Activated naive CD4-positive, alpha-beta T cell treated with anti-CD3 and anti-CD28 coated beads, Interleukin-2, amount 50 U/mL, for 72 hours (primary cell): ENCODE measurements around the gene SFXN5. TPM values are rescaled to one million over a fixed set of nuclear protein-coding genes. Genes with fewer than 3 reads are reported as not detected.

Source experiments
- ATAC-seq, 2 donors: fragments of 150-1000 bp; cut with Tn5 transposase; 2 replicates each; pipeline ENCODE4 v1.10.0; 2021; ENCODE audit warnings: mild to moderate bottlenecking in 2 of 2, moderate library complexity in 2 of 2
- DNase-seq, 2 donors: peaks; one replicate each; pipeline ENCODE4 v3.0.0; 2021 to 2022; ENCODE audit warnings: low spot score in 2 of 2
- H3K27ac Mint-ChIP-seq, 2 donors: one replicate each; pipeline ENCODE4 v1.8.0; 2022; ENCODE audit warnings: mild to moderate bottlenecking in 2 of 2, mixed read lengths in 2 of 2
- H3K36me3 Mint-ChIP-seq, 2 donors: one replicate each; pipeline ENCODE4 v1.8.0; 2022; ENCODE audit warnings: mixed read lengths in 2 of 2
- H3K9me3 Mint-ChIP-seq, 2 donors: one replicate each; pipeline ENCODE4 v1.8.0; 2022; ENCODE audit warnings: mixed read lengths in 2 of 2
- total RNA-seq, 2 donors: library from RNA; stranded (reverse); gene quantifications; one replicate each; pipeline ENCODE4 v1.2.3, GENCODE V29; 2022

The SFXN5 gene
- total RNA-seq, 2 donors from 2014 or later: 5.2 to 16.0 TPM

- DNase-seq (peak in 1 of 2 donors; percentile 68), ATAC-seq (peak; percentile 77 to 86)
- Mint-ChIP-seq H3K9me3 (no peaks in the 10 kb centered on the region), H3K27ac (no peak overlapping the region), H3K36me3 (no peaks in the 10 kb centered on the region)
These were observed 178.9 kb downstream of the SFXN5 start for GRCh38 chr2:72892506-72893173.

Other genes with a start within 250 kb of the SFXN5 start
- 10 to 100 TPM in 1 of 2 donors, 1 to 10 TPM in 1; 9.3 to 11.0 TPM for gene EXOC6B, start 245.7 kb downstream of the SFXN5 start, total RNA-seq
- gene SPR, start 184.3 kb downstream of the SFXN5 start, total RNA-seq: 1 to 10 TPM; 6.6 to 9.3 TPM
- not detected for gene EMX1, start 154.2 kb downstream of the SFXN5 start, total RNA-seq
- 10 to 100 TPM in 1 of 2 donors, 1 to 10 TPM in 1; 8.3 to 27.9 TPM for gene RAB11FIP5, start 41.2 kb upstream of the SFXN5 start, total RNA-seq
- gene NOTO, start 130.9 kb upstream of the SFXN5 start, total RNA-seq: not detected
- 10 to 100 TPM; 36.0 to 41.1 TPM for gene SMYD5, start 142.5 kb upstream of the SFXN5 start, total RNA-seq
- gene PRADC1, start 161.5 kb upstream of the SFXN5 start, total RNA-seq: 10 to 100 TPM; 11.5 to 24.7 TPM
- gene CCT7, start 162.6 kb upstream of the SFXN5 start, total RNA-seq: 100 to 1,000 TPM; 417 to 503 TPM
- gene FBXO41, start 212.8 kb upstream of the SFXN5 start, total RNA-seq: 10 to 100 TPM; 16.0 to 41.5 TPM
- gene EGR4, start 221.8 kb upstream of the SFXN5 start, total RNA-seq: under 1 TPM in 1 of 2 donors, not detected in 1; 0.33 TPM